Measurements from ENCODE around the gene ZNF780A.

ZNF780A gene

GRCh38 chr19:40110570-40110969 is 19.8 kb upstream of the ZNF780A start:
- no peak overlapping the region for H3K27ac ChIP-seq (replicated peaks)
- no peak for DNase-seq (ENCODE audit: low read depth in 1 of 2, low spot score in 1 of 2)
- TF ChIP-seq, protein P1, sequence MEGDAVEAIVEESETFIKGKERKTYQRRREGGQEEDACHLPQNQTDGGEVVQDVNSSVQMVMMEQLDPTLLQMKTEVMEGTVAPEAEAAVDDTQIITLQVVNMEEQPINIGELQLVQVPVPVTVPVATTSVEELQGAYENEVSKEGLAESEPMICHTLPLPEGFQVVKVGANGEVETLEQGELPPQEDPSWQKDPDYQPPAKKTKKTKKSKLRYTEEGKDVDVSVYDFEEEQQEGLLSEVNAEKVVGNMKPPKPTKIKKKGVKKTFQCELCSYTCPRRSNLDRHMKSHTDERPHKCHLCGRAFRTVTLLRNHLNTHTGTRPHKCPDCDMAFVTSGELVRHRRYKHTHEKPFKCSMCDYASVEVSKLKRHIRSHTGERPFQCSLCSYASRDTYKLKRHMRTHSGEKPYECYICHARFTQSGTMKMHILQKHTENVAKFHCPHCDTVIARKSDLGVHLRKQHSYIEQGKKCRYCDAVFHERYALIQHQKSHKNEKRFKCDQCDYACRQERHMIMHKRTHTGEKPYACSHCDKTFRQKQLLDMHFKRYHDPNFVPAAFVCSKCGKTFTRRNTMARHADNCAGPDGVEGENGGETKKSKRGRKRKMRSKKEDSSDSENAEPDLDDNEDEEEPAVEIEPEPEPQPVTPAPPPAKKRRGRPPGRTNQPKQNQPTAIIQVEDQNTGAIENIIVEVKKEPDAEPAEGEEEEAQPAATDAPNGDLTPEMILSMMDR (IDR thresholded peaks at IDR 0.05; ENCODE audit: insufficient read depth, low read length): no peak
- TF ChIP-seq POLR2AphosphoS5 (IDR thresholded peaks at IDR 0.05; ENCODE audit: low read depth) (no peak), SPI1 (IDR thresholded peaks at IDR 0.05; ENCODE audit: borderline replicate concordance, low read depth) (no peak), GABPA (IDR thresholded peaks at IDR 0.05; ENCODE audit: low read depth) (no peak)
- TF ChIP-seq, protein P2, sequence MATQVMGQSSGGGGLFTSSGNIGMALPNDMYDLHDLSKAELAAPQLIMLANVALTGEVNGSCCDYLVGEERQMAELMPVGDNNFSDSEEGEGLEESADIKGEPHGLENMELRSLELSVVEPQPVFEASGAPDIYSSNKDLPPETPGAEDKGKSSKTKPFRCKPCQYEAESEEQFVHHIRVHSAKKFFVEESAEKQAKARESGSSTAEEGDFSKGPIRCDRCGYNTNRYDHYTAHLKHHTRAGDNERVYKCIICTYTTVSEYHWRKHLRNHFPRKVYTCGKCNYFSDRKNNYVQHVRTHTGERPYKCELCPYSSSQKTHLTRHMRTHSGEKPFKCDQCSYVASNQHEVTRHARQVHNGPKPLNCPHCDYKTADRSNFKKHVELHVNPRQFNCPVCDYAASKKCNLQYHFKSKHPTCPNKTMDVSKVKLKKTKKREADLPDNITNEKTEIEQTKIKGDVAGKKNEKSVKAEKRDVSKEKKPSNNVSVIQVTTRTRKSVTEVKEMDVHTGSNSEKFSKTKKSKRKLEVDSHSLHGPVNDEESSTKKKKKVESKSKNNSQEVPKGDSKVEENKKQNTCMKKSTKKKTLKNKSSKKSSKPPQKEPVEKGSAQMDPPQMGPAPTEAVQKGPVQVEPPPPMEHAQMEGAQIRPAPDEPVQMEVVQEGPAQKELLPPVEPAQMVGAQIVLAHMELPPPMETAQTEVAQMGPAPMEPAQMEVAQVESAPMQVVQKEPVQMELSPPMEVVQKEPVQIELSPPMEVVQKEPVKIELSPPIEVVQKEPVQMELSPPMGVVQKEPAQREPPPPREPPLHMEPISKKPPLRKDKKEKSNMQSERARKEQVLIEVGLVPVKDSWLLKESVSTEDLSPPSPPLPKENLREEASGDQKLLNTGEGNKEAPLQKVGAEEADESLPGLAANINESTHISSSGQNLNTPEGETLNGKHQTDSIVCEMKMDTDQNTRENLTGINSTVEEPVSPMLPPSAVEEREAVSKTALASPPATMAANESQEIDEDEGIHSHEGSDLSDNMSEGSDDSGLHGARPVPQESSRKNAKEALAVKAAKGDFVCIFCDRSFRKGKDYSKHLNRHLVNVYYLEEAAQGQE (IDR thresholded peaks at IDR 0.05; ENCODE audit: insufficient replicate concordance, low read depth): no peak
- no peaks in the 10 kb centered on the region for H3K27me3 ChIP-seq (ENCODE audit: insufficient read depth, poor library complexity, severe bottlenecking)
- H3K4me3 ChIP-seq (replicated peaks; ENCODE audit: insufficient read depth, low read length): no peak overlapping the region

GRCh38 chr19:40104754-40105153 is 14.0 kb upstream of the ZNF780A start:
- H3K27ac ChIP-seq (replicated peaks): no peak overlapping the region
- H3K27me3 ChIP-seq (ENCODE audit: insufficient read depth, poor library complexity, severe bottlenecking): no peaks in the 10 kb centered on the region
- no peak overlapping the region for H3K4me3 ChIP-seq (replicated peaks; ENCODE audit: insufficient read depth, low read length)
- TF ChIP-seq, protein P2 (IDR thresholded peaks at IDR 0.05; ENCODE audit: insufficient replicate concordance, low read depth): no peak
- TF ChIP-seq POLR2AphosphoS5 (IDR thresholded peaks at IDR 0.05; ENCODE audit: low read depth) (no peak), SPI1 (IDR thresholded peaks at IDR 0.05; ENCODE audit: borderline replicate concordance, low read depth) (no peak), GABPA (IDR thresholded peaks at IDR 0.05; ENCODE audit: low read depth) (no peak)
- TF ChIP-seq, protein P1 (IDR thresholded peaks at IDR 0.05; ENCODE audit: insufficient read depth, low read length): no peak
- no peak for DNase-seq (ENCODE audit: low read depth in 1 of 2, low spot score in 1 of 2)

DNA sequence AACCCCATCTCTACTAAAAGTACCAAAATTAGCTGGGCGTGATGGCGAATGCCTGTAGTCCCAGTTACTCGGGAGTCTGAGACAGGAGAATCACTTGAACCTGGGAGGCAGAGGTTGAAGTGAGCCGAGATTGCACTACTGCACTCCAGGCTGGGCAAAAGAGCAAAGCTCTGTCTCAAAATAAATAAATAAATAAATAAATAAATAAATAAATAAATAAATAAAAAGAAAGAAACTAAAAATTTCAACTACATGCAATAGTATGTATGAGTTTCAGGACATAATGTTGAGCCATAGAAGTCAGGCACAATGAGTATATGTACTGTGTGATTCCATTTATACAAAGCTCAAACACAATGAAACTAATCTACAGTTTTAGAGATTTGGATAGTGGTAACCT is 12.9 kb upstream of the ZNF780A start:
- H3K27ac ChIP-seq (replicated peaks): no peak overlapping the region
- TF ChIP-seq GABPA (IDR thresholded peaks at IDR 0.05; ENCODE audit: low read depth) (no peak), POLR2AphosphoS5 (IDR thresholded peaks at IDR 0.05; ENCODE audit: low read depth) (no peak), SPI1 (IDR thresholded peaks at IDR 0.05; ENCODE audit: borderline replicate concordance, low read depth) (no peak)
- TF ChIP-seq, protein P2 (IDR thresholded peaks at IDR 0.05; ENCODE audit: insufficient replicate concordance, low read depth): no peak
- TF ChIP-seq, protein P1 (IDR thresholded peaks at IDR 0.05; ENCODE audit: insufficient read depth, low read length): no peak
- H3K4me3 ChIP-seq (replicated peaks; ENCODE audit: insufficient read depth, low read length): no peak overlapping the region
- no peak for DNase-seq (ENCODE audit: low read depth in 1 of 2, low spot score in 1 of 2)
- H3K27me3 ChIP-seq (ENCODE audit: insufficient read depth, poor library complexity, severe bottlenecking): no peaks in the 10 kb centered on the region
